Smooth muscle cell (in vitro differentiated cells): ENCODE data around the gene NSDHL. TPM values are rescaled to one million over a fixed set of nuclear protein-coding genes. Genes with fewer than 3 reads are reported as not detected.
"Not testable (repeated sequence)": the region's sequence is repeated elsewhere in the genome, so short reads cannot be mapped to it uniquely, and the experiment has no call there.

Experiments
- DNase-seq: peaks from one replicate; lab custom pipeline; 2025; ENCODE audit not compliant: unreplicated experiment; lab: John Stamatoyannopoulos, UW
- H2AFZ ChIP-seq: fragments of 200-600 bp; sonication (generic); 2 replicates; pipeline ENCODE4 v1.6.0; 2016; ENCODE audit warnings: antibody characterized with exemption, low read depth, mild to moderate bottlenecking
- H3F3A ChIP-seq: fragments of 200-600 bp; sonication (generic); 2 replicates; pipeline ENCODE4 v1.6.0; 2017; ENCODE audit warnings: antibody characterized with exemption, low read depth
- H3K27ac ChIP-seq: fragments of 200-600 bp; sonication (generic); 2 replicates; pipeline ENCODE4 v1.5.1; 2016; ENCODE audit warnings: low read depth, mild to moderate bottlenecking
- H3K27me3 ChIP-seq: fragments of 200-600 bp; sonication (generic); 2 replicates; pipeline ENCODE4 v1.6.1; 2016; ENCODE audit warnings: low read depth, mild to moderate bottlenecking
- H3K36me3 ChIP-seq: fragments of 200-600 bp; sonication (generic); 2 replicates; pipeline ENCODE4 v1.5.1; 2016; ENCODE audit warnings: low read depth
- H3K4me1 ChIP-seq: fragments of 200-600 bp; sonication (generic); 2 replicates; pipeline ENCODE4 v1.5.1; 2016; ENCODE audit warnings: low read depth
- H3K4me2 ChIP-seq: fragments of 200-600 bp; sonication (generic); 2 replicates; pipeline ENCODE4 v1.6.0; 2016; ENCODE audit warnings: mild to moderate bottlenecking
- H3K4me3 ChIP-seq: fragments of 200-600 bp; sonication (generic); 2 replicates; pipeline ENCODE4 v1.5.1; 2016; ENCODE audit warnings: mild to moderate bottlenecking
- H3K79me2 ChIP-seq: fragments of 200-600 bp; sonication (generic); 2 replicates; pipeline ENCODE4 v1.6.0; 2016; ENCODE audit warnings: low read depth, mild to moderate bottlenecking
- H3K9ac ChIP-seq: fragments of 200-600 bp; sonication (generic); 2 replicates; pipeline ENCODE4 v1.6.0; 2016; ENCODE audit warnings: low read depth
- H3K9me3 ChIP-seq: fragments of 200-600 bp; sonication (generic); replicated peaks from 2 replicates; pipeline ENCODE4 v1.5.1; 2016; ENCODE audit warnings: low read depth
- H4K20me1 ChIP-seq: fragments of 200-600 bp; sonication (generic); 2 replicates; pipeline ENCODE4 v1.6.0; 2016; ENCODE audit warnings: low read depth
- CTCF ChIP-seq: fragments of 200-600 bp; sonication (generic); IDR thresholded peaks from 2 replicates; pipeline ENCODE4 v1.5.1; 2017; ENCODE audit warnings: borderline replicate concordance, mild to moderate bottlenecking, antibody characterized with exemption; ENCODE audit not compliant: insufficient read depth, poor library complexity, severe bottlenecking
- WGBS: methylation state at CpG from one replicate; pipeline ENCODE4 v1.1.7; 2016; ENCODE audit warnings: low lambda C conversion rate; 5-methylcytosine and 5-hydroxymethylcytosine counted together
- polyA plus RNA-seq: library from polyadenylated mRNA; unstranded; fragments of >200 nt; fragmentation: Nextera tagmentation; extraction: Ambion mirVana; gene quantifications from 2 replicates; pipeline ENCODE4 v1.2.1, GENCODE V29; 2016
- total RNA-seq: library from RNA; depleted of rRNA; stranded (reverse); fragments of >200 nt; gene quantifications from 2 replicates; pipeline ENCODE4 v1.2.3, GENCODE V29; 2014

The NSDHL gene
- total and polyA plus RNA-seq, 2 experiments from 2014 or later: 20.9 to 36.4 TPM

- Histone ChIP-seq H3K27me3 (no peaks in the 10 kb centered on the region), H3K9me3 (no peaks in the 10 kb centered on the region), H3K27ac (peak overlapping the region; percentile 81), H2AFZ (no peak overlapping the region), H4K20me1 (no peaks in the 10 kb centered on the region), H3F3A (no peaks in the 10 kb centered on the region), H3K4me1 (no peaks in the 10 kb centered on the region), H3K79me2 (no peaks in the 10 kb centered on the region), H3K4me2 (peak overlapping the region; percentile 76), H3K9ac (peak overlapping the region; percentile 81), H3K36me3 (no peaks in the 10 kb centered on the region), H3K4me3 (no peak overlapping the region)
- WGBS: 46% methylated on average over 16 of the region's 17 CpGs
- DNase-seq: no peak
- TF ChIP-seq CTCF: no peak
Observed at GRCh38 chrX:152907084-152907651, 76.3 kb downstream of the NSDHL start.

GRCh38 chrX:152908486-152908885 lies 77.6 kb downstream of the NSDHL start:
- Histone ChIP-seq H3K4me3 (no peak overlapping the region), H3K9me3 (no peaks in the 10 kb centered on the region), H3K4me1 (no peaks in the 10 kb centered on the region), H3K9ac (no peak overlapping the region), H3K36me3 (no peaks in the 10 kb centered on the region), H3K79me2 (no peaks in the 10 kb centered on the region), H3K27ac (no peak overlapping the region), H3K27me3 (no peaks in the 10 kb centered on the region), H4K20me1 (no peaks in the 10 kb centered on the region), H3F3A (no peaks in the 10 kb centered on the region), H3K4me2 (no peak overlapping the region), H2AFZ (no peak overlapping the region)
- no peak for TF ChIP-seq CTCF
- 80% methylated on average over 14 of the region's 14 CpGs for WGBS
- DNase-seq: no peak

- not testable (repeated sequence) for H3K36me3 ChIP-seq, H3K4me2 ChIP-seq, H3K4me1 ChIP-seq, H3F3A ChIP-seq, DNase-seq, H3K9ac ChIP-seq, H4K20me1 ChIP-seq, H3K27ac ChIP-seq, H3K9me3 ChIP-seq, H3K4me3 ChIP-seq, H2AFZ ChIP-seq, H3K79me2 ChIP-seq, H3K27me3 ChIP-seq
- WGBS: 86% methylated on average over 7 of the region's 7 CpGs
Observed at GRCh38 chrX:152910018-152910417, 79.2 kb downstream of the NSDHL start.

- TF ChIP-seq CTCF: peak; percentile 6
- 64% methylated on average over 4 of the region's 4 CpGs for WGBS
- Histone ChIP-seq H3K4me3 (no peak overlapping the region), H3K4me1 (no peaks in the 10 kb centered on the region), H3K79me2 (no peaks in the 10 kb centered on the region), H3K4me2 (no peak overlapping the region), H2AFZ (no peak overlapping the region), H3K9ac (no peak overlapping the region), H3K27me3 (no peaks in the 10 kb centered on the region), H4K20me1 (no peaks in the 10 kb centered on the region), H3K36me3 (no peaks in the 10 kb centered on the region), H3K9me3 (no peaks in the 10 kb centered on the region), H3F3A (no peaks in the 10 kb centered on the region), H3K27ac (no peak overlapping the region)
- DNase-seq: no peak
Observed at GRCh38 chrX:152912106-152912505, 81.2 kb downstream of the NSDHL start.
